Adipocyte (in vitro differentiated cells): ENCODE results near the gene FKBP11.
"Not testable (repeated sequence)": the region's sequence is repeated elsewhere in the genome, so short reads cannot be mapped to it uniquely, and the experiment has no call there.

Experiments used
- DNase-seq: peaks from one replicate; pipeline ENCODE4 v3.0.0-alpha.2; 2015; ENCODE audit warnings: low read depth
- H3K27me3 ChIP-seq: replicated peaks from 2 replicates; pipeline ENCODE4 v1.7.0; 2013; ENCODE audit warnings: mild to moderate bottlenecking, low read length, moderate library complexity; ENCODE audit not compliant: control insufficient read depth, insufficient read depth
- H3K36me3 ChIP-seq: 2 replicates; pipeline ENCODE4 v1.7.0; 2013; ENCODE audit warnings: low read length, mild to moderate bottlenecking, moderate library complexity; ENCODE audit not compliant: control insufficient read depth, insufficient read depth, severe bottlenecking
- H3K4me1 ChIP-seq: 2 replicates; pipeline ENCODE4 v1.7.0; 2013; ENCODE audit warnings: mild to moderate bottlenecking, low read length, moderate library complexity; ENCODE audit not compliant: control insufficient read depth, insufficient read depth
- H3K4me3 ChIP-seq: 2 replicates; pipeline ENCODE4 v1.7.0; 2013; ENCODE audit warnings: mild to moderate bottlenecking, low read length, moderate library complexity
- H3K9ac ChIP-seq: 2 replicates; pipeline ENCODE4 v1.7.0; 2013; ENCODE audit warnings: mild to moderate bottlenecking, low read length, moderate library complexity
- H3K9me3 ChIP-seq: 2 replicates; pipeline ENCODE4 v1.7.0; 2013; ENCODE audit warnings: mild to moderate bottlenecking, low read length, moderate library complexity; ENCODE audit not compliant: control insufficient read depth

The FKBP11 gene

DNA sequence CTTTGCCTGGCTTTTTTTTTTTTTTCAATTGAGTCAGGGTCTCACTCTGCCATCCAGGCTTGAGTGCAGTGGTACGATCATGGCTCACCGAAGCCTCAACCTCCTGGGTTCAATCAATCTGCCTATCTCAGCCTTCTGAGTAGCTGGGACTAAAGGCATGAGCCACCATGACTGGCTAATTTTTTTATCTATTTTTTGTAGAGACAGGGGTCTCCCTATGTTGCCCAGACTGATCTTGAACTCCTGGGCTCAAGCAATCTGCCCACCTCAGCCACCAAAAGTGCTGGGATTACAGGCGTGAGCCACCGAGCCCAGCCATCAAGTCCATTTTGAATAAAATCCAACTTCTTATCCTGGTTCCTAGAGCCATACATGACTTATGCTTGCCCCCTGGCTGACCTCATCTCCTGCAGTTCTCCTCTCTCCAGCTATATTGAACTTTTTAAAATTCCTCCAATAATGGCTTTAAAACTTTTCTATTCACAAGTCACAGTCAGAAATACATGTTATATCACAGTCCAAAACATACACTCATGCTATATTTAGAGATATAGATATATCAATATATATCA, 49.3 kb downstream of the FKBP11 start:
- H3K9ac ChIP-seq: no peak overlapping the region
- no peak for DNase-seq
- peaks cover 13% of the 10 kb centered on the region for H3K27me3 ChIP-seq
- no peak overlapping the region for H3K4me3 ChIP-seq
- H3K4me1 ChIP-seq: peaks cover 6% of the 10 kb centered on the region
- no peaks in the 10 kb centered on the region for H3K9me3 ChIP-seq
- H3K36me3 ChIP-seq: no peaks in the 10 kb centered on the region

DNA sequence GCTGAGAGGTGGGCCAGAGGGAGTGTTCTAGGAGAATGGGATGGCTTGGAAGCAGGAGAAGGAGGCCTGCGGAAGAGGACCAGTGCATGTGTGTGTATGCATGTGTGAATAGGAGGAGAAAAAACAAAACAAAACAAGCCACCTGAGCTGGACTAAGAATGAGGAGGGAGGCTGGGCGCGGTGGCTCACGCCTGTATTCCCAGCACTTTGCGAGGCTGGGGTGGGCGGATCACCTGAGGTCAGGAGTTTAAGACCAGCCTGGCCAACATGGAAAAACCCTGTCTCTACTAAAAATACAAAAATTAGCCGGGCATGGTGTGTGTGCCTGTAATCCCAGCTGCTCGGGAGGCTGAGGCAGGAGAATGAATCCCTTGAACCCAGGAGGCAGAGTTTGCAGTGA, 51.8 kb downstream of the FKBP11 start:
- H3K4me3 ChIP-seq, H3K4me1 ChIP-seq, H3K9me3 ChIP-seq, H3K36me3 ChIP-seq, H3K27me3 ChIP-seq, DNase-seq, H3K9ac ChIP-seq: not testable (repeated sequence)

DNA sequence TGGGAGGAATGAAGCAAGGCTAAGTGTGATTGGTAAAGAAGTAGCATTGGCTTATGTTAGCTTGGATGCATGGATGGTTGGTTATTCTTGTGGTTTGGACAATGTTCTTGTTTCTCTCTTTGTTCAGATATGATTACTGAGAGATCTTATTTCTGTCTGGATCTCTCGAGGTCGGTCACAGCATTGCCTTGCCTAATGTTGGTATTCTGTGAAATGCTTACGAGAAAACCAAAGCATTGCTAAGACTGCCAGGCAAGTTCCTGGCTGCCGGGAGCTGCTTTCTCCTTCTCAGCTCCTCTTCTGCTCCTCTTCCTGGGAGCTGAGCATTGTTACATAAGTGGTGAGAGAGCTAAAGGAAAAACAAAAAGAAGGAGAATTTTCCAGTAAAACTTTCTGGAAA, 52.2 kb downstream of the FKBP11 start:
- DNase-seq: no peak
- H3K9ac ChIP-seq: no peak overlapping the region
- H3K4me3 ChIP-seq: no peak overlapping the region
- no peaks in the 10 kb centered on the region for H3K9me3 ChIP-seq
- no peaks in the 10 kb centered on the region for H3K27me3 ChIP-seq
- H3K4me1 ChIP-seq: peaks cover 6% of the 10 kb centered on the region
- no peaks in the 10 kb centered on the region for H3K36me3 ChIP-seq
